SKM-1 treated with dmso at 0.1 percent for 144 hours (cell line): ENCODE data around the gene MIA2.
"Not testable (repeated sequence)": the region's sequence is repeated elsewhere in the genome, so short reads cannot be mapped to it uniquely, and the experiment has no call there.

ENCODE experiments used
- DNase-seq: peaks from one replicate; lab custom pipeline; 2025; ENCODE audit not compliant: unreplicated experiment; lab: John Stamatoyannopoulos, UW

MIA2 gene

GRCh38 chr14:39229601-39230110 lies 4.1 kb upstream of the MIA2 start:
- DNase-seq: no peak

GRCh38 chr14:39230416-39231035 lies 3.2 kb upstream of the MIA2 start:
- DNase-seq: no peak

- not testable (repeated sequence) for DNase-seq
Measured at GRCh38 chr14:39231751-39232553, 1.8 kb upstream of the MIA2 start.

- DNase-seq: peak; percentile 17
Measured at GRCh38 chr14:39232554-39233415, 930 bp upstream of the MIA2 start.

- DNase-seq: not testable (repeated sequence)
Measured at GRCh38 chr14:39234986-39235385, 1.3 kb downstream of the MIA2 start.

GRCh38 chr14:39235466-39235865 lies 1.8 kb downstream of the MIA2 start:
- not testable (repeated sequence) for DNase-seq

GRCh38 chr14:39240769-39241168 lies 7.1 kb downstream of the MIA2 start:
- DNase-seq: no peak

- no peak for DNase-seq
Measured at GRCh38 chr14:39241637-39242036, 7.9 kb downstream of the MIA2 start.

- no peak for DNase-seq
Measured at GRCh38 chr14:39243831-39244230, 10.1 kb downstream of the MIA2 start.

GRCh38 chr14:39246618-39247017 lies 12.9 kb downstream of the MIA2 start:
- DNase-seq: no peak

GRCh38 chr14:39247256-39247655 lies 13.5 kb downstream of the MIA2 start:
- DNase-seq: no peak

- no peak for DNase-seq
Measured at GRCh38 chr14:39251547-39251946, 17.8 kb downstream of the MIA2 start.

- DNase-seq: not testable (repeated sequence)
Measured at GRCh38 chr14:39257388-39257787, 23.7 kb downstream of the MIA2 start.

GRCh38 chr14:39258782-39259545 lies 25.2 kb downstream of the MIA2 start:
- DNase-seq: no peak

- not testable (repeated sequence) for DNase-seq
Measured at GRCh38 chr14:39260161-39260560, 26.4 kb downstream of the MIA2 start.

- not testable (repeated sequence) for DNase-seq
Measured at GRCh38 chr14:39262214-39262613, 28.5 kb downstream of the MIA2 start.

GRCh38 chr14:39264057-39264456 lies 30.3 kb downstream of the MIA2 start:
- no peak for DNase-seq

GRCh38 chr14:39264558-39264957 lies 30.8 kb downstream of the MIA2 start:
- DNase-seq: no peak

- DNase-seq: no peak
Measured at GRCh38 chr14:39265033-39265432, 31.3 kb downstream of the MIA2 start.

- DNase-seq: peak; percentile 4
Measured at GRCh38 chr14:39265806-39266524, 32.2 kb downstream of the MIA2 start.
